B cell (primary cell): ENCODE results near the gene ABCA7. TPM values are rescaled to one million over a fixed set of nuclear protein-coding genes. Genes with fewer than 3 reads are reported as not detected.

Experiments used
- ATAC-seq: fragments of 200-7000 bp; cut with Tn5 transposase; one replicate; pipeline ENCODE4 v1.10.0; 2021; ENCODE audit warnings: low read depth, mild to moderate bottlenecking, moderate number of reproducible peaks, moderate library complexity
- CTCF ChIA-PET: fragments of 350-600 bp; sonication (Branson Sonifier 250); formaldehyde crosslinking; loops from one replicate; lab custom pipeline; 2021; ENCODE audit warnings: antibody characterized with exemption, inconsistent platforms; lab: Charles Lee
- POLR2A ChIA-PET: fragments of 350-600 bp; sonication (Branson Sonifier 250); formaldehyde crosslinking; loops from one replicate; lab custom pipeline; 2021; ENCODE audit warnings: antibody characterized with exemption; lab: Charles Lee
- DNase-seq: peaks from one replicate; pipeline ENCODE4 v3.0.0; 2013
- H2AFZ ChIP-seq: 2 replicates; pipeline ENCODE4 v1.6.1; 2012; ENCODE audit warnings: mild to moderate bottlenecking, low read depth, low read length; ENCODE audit not compliant: insufficient read depth, poor library complexity, severe bottlenecking
- H3K27ac ChIP-seq, 2 donors: 1 replicate in 1 of 2; 2 replicates in 1 of 2; pipeline ENCODE4 v1.5.1; 2012 to 2013; ENCODE audit warnings: low read length in 2 of 2, mild to moderate bottlenecking in 2 of 2, moderate library complexity in 1 of 2
- H3K27me3 ChIP-seq, 4 experiments: fragments of 200-600 bp in 1 of 4; sonication (generic) in 1 of 4; replicated peaks in 1 of 4; 1 replicate in 2 of 4; 2 replicates in 2 of 4; pipeline versions ENCODE4 v1.6.1 to v1.7.0; 2013 to 2016; ENCODE audit warnings: low read length in 3 of 4, mild to moderate bottlenecking in 2 of 4, mixed read lengths in 1 of 4, moderate library complexity in 1 of 4; ENCODE audit not compliant: insufficient read depth in 4 of 4, control insufficient read depth in 3 of 4; ENCODE audit errors: control extremely low read depth in 1 of 4
- H3K36me3 ChIP-seq, 2 experiments: replicated peaks in 1 of 2; 1 replicate in 1 of 2; 2 replicates in 1 of 2; pipeline versions ENCODE4 v1.6.1 to v1.7.1; 2013; ENCODE audit warnings: low read length in 1 of 2; ENCODE audit not compliant: insufficient read depth in 2 of 2, control insufficient read depth in 1 of 2; ENCODE audit errors: control extremely low read depth in 1 of 2, extremely low read depth in 1 of 2
- H3K4me1 ChIP-seq, 2 donors: fragments of 200-600 bp in 1 of 2; sonication (generic) in 1 of 2; 1 replicate in 1 of 2; 2 replicates in 1 of 2; pipeline versions ENCODE4 v1.5.1 to v1.6.1; 2013 to 2017; ENCODE audit warnings: low read length in 2 of 2; ENCODE audit not compliant: control insufficient read depth in 2 of 2, insufficient read depth in 2 of 2
- H3K4me2 ChIP-seq: replicated peaks from 2 replicates; pipeline ENCODE3; 2012; ENCODE audit warnings: mild to moderate bottlenecking, low read depth, low read length; ENCODE audit not compliant: poor library complexity, severe bottlenecking
- H3K4me3 ChIP-seq, 5 experiments: fragments of 200-600 bp in 1 of 5; sonication (generic) in 1 of 5; 1 replicate in 3 of 5; 2 replicates in 2 of 5; pipeline versions ENCODE4 v1.5.1 to v1.7.0; 2011 to 2016; ENCODE audit warnings: low read length in 4 of 5, mild to moderate bottlenecking in 4 of 5, low read depth in 2 of 5, control low read depth in 1 of 5, moderate library complexity in 1 of 5; ENCODE audit not compliant: insufficient read depth in 1 of 5; ENCODE audit errors: control extremely low read depth in 1 of 5, extremely low read depth in 1 of 5
- H3K79me2 ChIP-seq: fragments of 200-600 bp; sonication (generic); one replicate; pipeline ENCODE4 v1.6.0; 2016; ENCODE audit warnings: low read length; ENCODE audit not compliant: control insufficient read depth, insufficient read depth
- H3K9ac ChIP-seq: fragments of 200-600 bp; sonication (generic); 2 replicates; pipeline ENCODE4 v1.6.1; 2017; ENCODE audit warnings: mild to moderate bottlenecking, low read length, moderate library complexity
- H3K9me3 ChIP-seq, 3 donors: one replicate each; pipeline versions ENCODE4 v1.6.1 to v1.7.1; 2013; ENCODE audit warnings: low read length in 2 of 3; ENCODE audit not compliant: control insufficient read depth in 2 of 3, insufficient read depth in 1 of 3; ENCODE audit errors: control extremely low read depth in 1 of 3
- H4K20me1 ChIP-seq: 2 replicates; pipeline ENCODE4 v1.6.0; 2012; ENCODE audit warnings: mild to moderate bottlenecking, low read length; ENCODE audit not compliant: insufficient read depth, control insufficient read depth, poor library complexity, severe bottlenecking
- H3K27ac Mint-ChIP-seq: one replicate; pipeline ENCODE4 v1.8.0; 2021; ENCODE audit warnings: mixed read lengths
- H3K27me3 Mint-ChIP-seq: one replicate; pipeline ENCODE4 v1.8.0; 2021; ENCODE audit warnings: mixed read lengths
- H3K4me1 Mint-ChIP-seq: one replicate; pipeline ENCODE4 v1.8.0; 2021; ENCODE audit warnings: mixed read lengths
- H3K4me3 Mint-ChIP-seq: one replicate; pipeline ENCODE4 v1.8.0; 2021; ENCODE audit warnings: mixed read lengths
- H3K9me3 Mint-ChIP-seq: one replicate; pipeline ENCODE4 v1.8.0; 2022; ENCODE audit warnings: mixed read lengths; ENCODE audit not compliant: insufficient read depth
- CTCF ChIP-seq: fragments of 200-600 bp; IDR thresholded peaks from one replicate; pipeline ENCODE4 v1.8.0; 2022; ENCODE audit warnings: antibody characterized with exemption, mild to moderate bottlenecking
- EZH2 ChIP-seq: IDR thresholded peaks from 2 replicates; pipeline ENCODE4 v1.6.1; 2012; ENCODE audit warnings: borderline replicate concordance, low read depth, mild to moderate bottlenecking, moderate library complexity, low read length; ENCODE audit not compliant: insufficient read depth, poor library complexity, severe bottlenecking
- WGBS: methylation state at CpG from one replicate; pipeline ENCODE4 v1.1.5; 2013; ENCODE audit warnings: missing lambda C conversion rate; ENCODE audit not compliant: insufficient coverage; 5-methylcytosine and 5-hydroxymethylcytosine counted together
- intact Hi-C: fragments of 100-400 bp; cut with micrococcal nuclease; formaldehyde crosslinking; loops from one replicate; pipeline ENCODE4 v1.10.0; 2022
- polyA plus RNA-seq: library from polyadenylated mRNA; depleted of rRNA; stranded (reverse); fragments of >200 nt; gene quantifications from 2 replicates; pipeline ENCODE4 v1.2.3, GENCODE V29; 2012
- total RNA-seq, 2 donors: library from RNA; stranded (reverse); fragments of 120-200 nt in 1 of 2; gene quantifications; 1 replicate in 1 of 2; 2 replicates in 1 of 2; pipeline versions ENCODE4 v1.2.3 to v1.2.4, GENCODE V29; 2013 to 2022

ABCA7 gene
- total and polyA plus RNA-seq, 2 donors (not counting 1 experiment from before 2014, with no cell fraction given), result 192 to 281 TPM

GRCh38 chr19:1088416-1089010, 48.6 kb downstream of the ABCA7 start:
- peak overlapping the region; percentile 29 to 82 for H3K27ac ChIP-seq
- H3K27ac Mint-ChIP-seq, result peak overlapping the region; percentile 91
- ChIA-PET POLR2A (interaction anchor here (0.6 to 8.4 kb wide), 8 partner anchors 8 to 181 kb away, joined by 3 to 97 read pairs (median 8); partner anchors contain the start of genes ABCA7, ARHGAP45 and GPX4), CTCF (interaction anchor here (1.0 to 5.6 kb wide), 9 partner anchors 12 to 169 kb away, joined by 3 to 49 read pairs (median 4); partner anchors contain the start of genes ARHGAP45 and CNN2)
- peak; percentile 51 for DNase-seq
- no peak overlapping the region for H2AFZ ChIP-seq
- H3K79me2 ChIP-seq, result peaks cover 28% of the 10 kb centered on the region
- H3K9me3 ChIP-seq, result no peaks in the 10 kb centered on the region
- intact Hi-C loops, result loop anchor here (2.0 kb wide), 1 partner anchor 20 kb away; no protein-coding TSS in a partner anchor
- no peaks in the 10 kb centered on the region for H3K27me3 Mint-ChIP-seq
- WGBS, result 73% methylated on average over 25 of the region's 27 CpGs
- H3K4me3 Mint-ChIP-seq, result peak overlapping the region; percentile 19
- H3K9me3 Mint-ChIP-seq, result no peaks in the 10 kb centered on the region
- H3K36me3 ChIP-seq, result peaks cover 0 to 76% of the 10 kb centered on the region in 2 experiments
- peak; percentile 3 for ATAC-seq
- H3K4me3 ChIP-seq, result peak overlapping the region in 1 of 5 experiments; percentile 8
- H4K20me1 ChIP-seq, result peaks cover 89% of the 10 kb centered on the region
- peak overlapping the region; percentile 14 for H3K9ac ChIP-seq
- peaks cover 29 to 37% of the 10 kb centered on the region in 2 donors for H3K4me1 ChIP-seq
- H3K4me2 ChIP-seq, result peak overlapping the region; percentile 69
- peaks cover 39% of the 10 kb centered on the region for H3K4me1 Mint-ChIP-seq
- no peak for TF ChIP-seq CTCF
- TF ChIP-seq EZH2, result no peak
- no peaks in the 10 kb centered on the region for H3K27me3 ChIP-seq
